Measurements from ENCODE around the gene RUNX2. TPM values are rescaled to one million over a fixed set of nuclear protein-coding genes. Genes with fewer than 3 reads are reported as not detected.
"Not testable (repeated sequence)": the region's sequence is repeated elsewhere in the genome, so short reads cannot be mapped to it uniquely, and the experiment has no call there.

Gene RUNX2
- total RNA-seq, 1 donor from 2014 or later, result 26.1 TPM

DNA sequence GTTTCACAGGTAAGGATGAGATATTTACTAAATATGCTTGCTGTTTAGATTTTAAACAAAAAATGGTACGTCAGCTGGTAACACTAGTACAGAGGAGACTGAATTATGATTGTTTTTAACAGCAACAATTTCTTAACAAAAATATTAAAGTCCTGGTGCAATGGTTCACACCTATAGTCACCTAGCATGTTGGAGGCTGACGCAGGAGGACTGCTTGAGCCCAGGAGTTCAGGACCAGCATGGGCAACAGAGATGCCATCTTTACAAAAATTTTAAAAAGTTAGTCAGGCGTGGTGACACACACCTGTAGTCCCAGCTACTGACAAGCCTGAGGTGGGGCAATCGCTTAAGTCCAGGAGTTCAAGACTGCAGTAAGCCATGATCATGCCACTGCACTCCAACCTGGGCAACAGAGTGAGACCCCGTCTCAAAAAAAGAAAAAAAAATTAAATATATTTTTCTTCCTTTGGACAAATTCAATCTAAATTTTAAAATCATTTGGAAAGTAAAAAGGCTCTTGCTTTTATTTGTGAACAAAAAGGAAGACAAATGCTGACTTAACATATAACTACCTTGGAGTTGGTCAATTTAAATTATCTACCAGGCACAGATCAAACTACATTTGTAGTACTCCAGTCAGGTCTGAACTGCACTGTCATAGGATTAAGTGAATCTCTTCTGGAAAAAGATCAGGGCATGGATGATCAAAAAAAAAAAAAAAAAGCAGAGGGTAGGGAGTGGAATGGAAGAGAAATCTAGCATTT lies 38.2 kb upstream of the RUNX2 start:
- Histone ChIP-seq H3K79me2 (ENCODE audit: insufficient read depth, low read length) (no peaks in the 10 kb centered on the region), H3K9me3 (ENCODE audit: insufficient read depth, low read depth, low read length) (no peaks in the 10 kb centered on the region), H3K9ac (ENCODE audit: low read length) (no peak overlapping the region), H3K4me3 (ENCODE audit: insufficient read depth, low read depth, low read length) (no peak overlapping the region), H3K4me2 (ENCODE audit: low read length) (no peak overlapping the region), H3K4me1 (ENCODE audit: insufficient read depth, low read length) (no peaks in the 10 kb centered on the region), H4K20me1 (ENCODE audit: insufficient read depth, low read length) (no peaks in the 10 kb centered on the region), H3K36me3 (ENCODE audit: insufficient read depth, low read length) (no peaks in the 10 kb centered on the region), H2AFZ (ENCODE audit: low read depth, low read length) (no peak overlapping the region), H3K27me3 (ENCODE audit: insufficient read depth, low read length) (no peaks in the 10 kb centered on the region), H3K27ac (ENCODE audit: low read depth, low read length) (no peak overlapping the region)
- no peak overlapping the region for H3K27ac Mint-ChIP-seq (ENCODE audit: unreplicated experiment)
- DNase-seq (ENCODE audit: low read depth), result no peak
- no peaks in the 10 kb centered on the region for H3K27me3 Mint-ChIP-seq (ENCODE audit: low read depth, unreplicated experiment)
- no peak for FAIRE-seq
- H3K9me3 Mint-ChIP-seq (ENCODE audit: unreplicated experiment), result peaks cover 7% of the 10 kb centered on the region
- no peak overlapping the region for H3K4me3 Mint-ChIP-seq (ENCODE audit: unreplicated experiment)
- TF ChIP-seq EZH2 (IDR thresholded peaks at IDR 0.05; ENCODE audit: insufficient read depth, low read length), result no peak
- TF ChIP-seq, protein P1, sequence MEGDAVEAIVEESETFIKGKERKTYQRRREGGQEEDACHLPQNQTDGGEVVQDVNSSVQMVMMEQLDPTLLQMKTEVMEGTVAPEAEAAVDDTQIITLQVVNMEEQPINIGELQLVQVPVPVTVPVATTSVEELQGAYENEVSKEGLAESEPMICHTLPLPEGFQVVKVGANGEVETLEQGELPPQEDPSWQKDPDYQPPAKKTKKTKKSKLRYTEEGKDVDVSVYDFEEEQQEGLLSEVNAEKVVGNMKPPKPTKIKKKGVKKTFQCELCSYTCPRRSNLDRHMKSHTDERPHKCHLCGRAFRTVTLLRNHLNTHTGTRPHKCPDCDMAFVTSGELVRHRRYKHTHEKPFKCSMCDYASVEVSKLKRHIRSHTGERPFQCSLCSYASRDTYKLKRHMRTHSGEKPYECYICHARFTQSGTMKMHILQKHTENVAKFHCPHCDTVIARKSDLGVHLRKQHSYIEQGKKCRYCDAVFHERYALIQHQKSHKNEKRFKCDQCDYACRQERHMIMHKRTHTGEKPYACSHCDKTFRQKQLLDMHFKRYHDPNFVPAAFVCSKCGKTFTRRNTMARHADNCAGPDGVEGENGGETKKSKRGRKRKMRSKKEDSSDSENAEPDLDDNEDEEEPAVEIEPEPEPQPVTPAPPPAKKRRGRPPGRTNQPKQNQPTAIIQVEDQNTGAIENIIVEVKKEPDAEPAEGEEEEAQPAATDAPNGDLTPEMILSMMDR (IDR thresholded peaks at IDR 0.05; ENCODE audit: insufficient read depth, low read depth, low read length), result no peak
- H3K36me3 Mint-ChIP-seq (ENCODE audit: low read depth, unreplicated experiment), result peaks cover 4% of the 10 kb centered on the region
- H3K4me1 Mint-ChIP-seq (ENCODE audit: low read depth, unreplicated experiment), result no peaks in the 10 kb centered on the region

DNA sequence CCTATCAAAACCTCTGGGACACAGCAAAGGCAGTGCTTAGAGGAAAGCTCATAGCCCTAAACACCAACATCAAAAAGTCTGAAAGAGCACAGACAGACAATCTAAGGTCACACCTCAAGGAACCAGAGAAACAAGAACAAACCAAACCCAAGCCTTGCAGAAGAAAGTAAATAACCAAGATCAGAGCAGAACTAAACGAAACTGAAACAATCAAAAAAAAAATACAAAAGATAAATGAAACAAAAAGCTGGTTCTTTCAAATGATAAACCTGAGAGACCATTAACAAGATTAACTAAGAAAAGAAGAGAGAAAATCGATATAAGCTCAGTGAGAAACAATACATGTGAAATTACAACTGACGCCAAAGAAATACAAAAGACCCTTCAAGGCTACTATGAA lies 34.8 kb upstream of the RUNX2 start:
- Mint-ChIP-seq H3K27me3 (ENCODE audit: low read depth, unreplicated experiment) (no peaks in the 10 kb centered on the region), H3K27ac (ENCODE audit: unreplicated experiment) (no peak overlapping the region)
- H3K36me3 ChIP-seq (ENCODE audit: insufficient read depth, low read length), result no peaks in the 10 kb centered on the region

DNA sequence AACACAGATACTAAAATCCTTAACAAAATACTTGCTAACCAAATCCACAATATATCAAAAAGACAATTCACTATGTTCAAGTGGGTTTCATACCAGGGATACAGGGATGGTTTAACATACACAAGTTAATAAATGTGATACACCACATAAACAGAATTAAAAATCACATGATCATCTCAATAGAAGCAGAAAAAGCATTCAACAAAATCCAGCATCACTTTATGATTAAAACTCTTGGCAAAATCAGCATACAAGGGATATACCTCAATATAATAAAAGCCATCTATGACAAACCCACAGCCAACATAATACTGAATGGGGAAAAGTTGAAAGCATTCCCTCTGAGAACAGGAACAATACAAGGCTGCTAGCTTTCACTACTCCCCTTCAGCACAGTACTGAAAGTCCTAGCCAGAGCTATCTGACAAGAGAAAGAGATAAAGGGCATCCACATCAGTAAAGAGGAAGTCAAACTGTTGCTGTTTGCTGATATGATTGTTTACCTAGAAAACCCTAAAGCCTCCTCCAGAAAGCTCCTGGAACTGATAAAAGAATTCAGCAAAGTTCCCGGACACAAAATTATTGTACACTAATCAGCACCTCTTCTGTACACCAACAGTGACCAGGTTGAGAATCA lies 33.9 kb upstream of the RUNX2 start:
- H3K4me1 Mint-ChIP-seq (ENCODE audit: low read depth, unreplicated experiment); H3K4me2 ChIP-seq (ENCODE audit: low read length); H3K36me3 ChIP-seq (ENCODE audit: insufficient read depth, low read length); DNase-seq (ENCODE audit: low read depth); H3K4me3 Mint-ChIP-seq (ENCODE audit: unreplicated experiment); H2AFZ ChIP-seq (ENCODE audit: low read depth, low read length); H3K4me3 ChIP-seq (ENCODE audit: insufficient read depth, low read depth, low read length); H3K27ac Mint-ChIP-seq (ENCODE audit: unreplicated experiment); H3K9me3 Mint-ChIP-seq (ENCODE audit: unreplicated experiment); H3K27ac ChIP-seq (ENCODE audit: low read depth, low read length); H3K4me1 ChIP-seq (ENCODE audit: insufficient read depth, low read length); H3K9me3 ChIP-seq (ENCODE audit: insufficient read depth, low read depth, low read length); H3K36me3 Mint-ChIP-seq (ENCODE audit: low read depth, unreplicated experiment); H3K79me2 ChIP-seq (ENCODE audit: insufficient read depth, low read length); H3K27me3 Mint-ChIP-seq (ENCODE audit: low read depth, unreplicated experiment); H3K27me3 ChIP-seq (ENCODE audit: insufficient read depth, low read length); H3K9ac ChIP-seq (ENCODE audit: low read length); H4K20me1 ChIP-seq (ENCODE audit: insufficient read depth, low read length); FAIRE-seq: not testable (repeated sequence)

More for the DNA sequence above, 34.8 kb upstream of the RUNX2 start:
- TF ChIP-seq, protein P1 (IDR thresholded peaks at IDR 0.05; ENCODE audit: insufficient read depth, low read depth, low read length), result no peak
- no peak for TF ChIP-seq EZH2 (IDR thresholded peaks at IDR 0.05; ENCODE audit: insufficient read depth, low read length)
- H3K4me1 ChIP-seq (ENCODE audit: insufficient read depth, low read length), result no peaks in the 10 kb centered on the region
- Mint-ChIP-seq H3K4me3 (ENCODE audit: unreplicated experiment) (no peak overlapping the region), H3K36me3 (ENCODE audit: low read depth, unreplicated experiment) (peaks cover 7% of the 10 kb centered on the region), H3K9me3 (ENCODE audit: unreplicated experiment) (peaks cover 5% of the 10 kb centered on the region), H3K4me1 (ENCODE audit: low read depth, unreplicated experiment) (no peaks in the 10 kb centered on the region)
- no peak for DNase-seq (ENCODE audit: low read depth)
- H3K4me3 ChIP-seq (ENCODE audit: insufficient read depth, low read depth, low read length), result no peak overlapping the region
- no peak overlapping the region for H3K9ac ChIP-seq (ENCODE audit: low read length)
- no peaks in the 10 kb centered on the region for H4K20me1 ChIP-seq (ENCODE audit: insufficient read depth, low read length)
- no peaks in the 10 kb centered on the region for H3K79me2 ChIP-seq (ENCODE audit: insufficient read depth, low read length)
- no peaks in the 10 kb centered on the region for H3K9me3 ChIP-seq (ENCODE audit: insufficient read depth, low read depth, low read length)
- H2AFZ ChIP-seq (ENCODE audit: low read depth, low read length), result no peak overlapping the region
- H3K4me2 ChIP-seq (ENCODE audit: low read length), result no peak overlapping the region
- H3K27ac ChIP-seq (ENCODE audit: low read depth, low read length), result no peak overlapping the region
- H3K27me3 ChIP-seq (ENCODE audit: insufficient read depth, low read length), result no peaks in the 10 kb centered on the region
- FAIRE-seq, result no peak
